Fibroblast of mammary gland (primary cell): ENCODE measurements around the gene TEF.

Source experiments
- DNase-seq: peaks from one replicate; pipeline ENCODE4 v3.0.0-alpha.2; 2010; ENCODE audit warnings: low read depth
- H3K4me3 ChIP-seq: 2 replicates; pipeline ENCODE4 v1.5.1; 2011; ENCODE audit warnings: low read depth, mild to moderate bottlenecking, low read length, moderate library complexity; ENCODE audit not compliant: control insufficient read depth
- CTCF ChIP-seq: conservative IDR thresholded peaks from 2 replicates; pipeline ENCODE4 v1.5.1; 2011; ENCODE audit warnings: low read depth, low read length, inconsistent platforms; ENCODE audit not compliant: control insufficient read depth, insufficient read depth

The TEF gene

GRCh38 chr22:41377846-41378245 lies 3.9 kb upstream of the TEF start:
- TF ChIP-seq CTCF: no peak
- no peak for DNase-seq
- no peak overlapping the region for H3K4me3 ChIP-seq

GRCh38 chr22:41380993-41381328 lies 781 bp upstream of the TEF start:
- peak; percentile 90 for DNase-seq
- H3K4me3 ChIP-seq: peak overlapping the region; percentile 54
- TF ChIP-seq CTCF: no peak

GRCh38 chr22:41382098-41382578 lies 396 bp downstream of the TEF start:
- TF ChIP-seq CTCF: no peak
- peak; percentile 27 for DNase-seq
- peak overlapping the region; percentile 61 for H3K4me3 ChIP-seq

GRCh38 chr22:41382610-41383009 lies 868 bp downstream of the TEF start:
- TF ChIP-seq CTCF: no peak
- DNase-seq: no peak
- peak overlapping the region; percentile 61 for H3K4me3 ChIP-seq

- TF ChIP-seq CTCF: no peak
- DNase-seq: no peak
- no peak overlapping the region for H3K4me3 ChIP-seq
Observed at GRCh38 chr22:41383085-41383484, 1.3 kb downstream of the TEF start.

GRCh38 chr22:41384128-41384527 lies 2.4 kb downstream of the TEF start:
- no peak for TF ChIP-seq CTCF
- H3K4me3 ChIP-seq: no peak overlapping the region
- DNase-seq: no peak

GRCh38 chr22:41387341-41387740 lies 5.6 kb downstream of the TEF start:
- no peak for TF ChIP-seq CTCF
- H3K4me3 ChIP-seq: no peak overlapping the region
- no peak for DNase-seq
